Activated naive CD8-positive, alpha-beta T cell treated with anti-CD3 and anti-CD28 coated beads, Interleukin-2, amount 50 U/mL, for 24 hours (primary cell): ENCODE data around the gene CXCL6.

Experiments used
- ATAC-seq: fragments of 150-1000 bp; cut with Tn5 transposase; one replicate; pipeline ENCODE4 v1.10.0; 2021
- DNase-seq: peaks from one replicate; pipeline ENCODE4 v3.0.0; 2021
- H3K27ac Mint-ChIP-seq: one replicate; pipeline ENCODE4 v1.8.0; 2021; ENCODE audit warnings: mild to moderate bottlenecking, mixed read lengths
- H3K27me3 Mint-ChIP-seq: one replicate; pipeline ENCODE4 v1.8.0; 2021; ENCODE audit warnings: mixed read lengths
- H3K36me3 Mint-ChIP-seq: one replicate; pipeline ENCODE4 v1.8.0; 2021; ENCODE audit warnings: low read depth, mixed read lengths
- H3K4me1 Mint-ChIP-seq: one replicate; pipeline ENCODE4 v1.8.0; 2021; ENCODE audit warnings: mixed read lengths
- H3K4me3 Mint-ChIP-seq: one replicate; pipeline ENCODE4 v1.8.0; 2021; ENCODE audit warnings: mild to moderate bottlenecking, moderate library complexity, mixed read lengths
- H3K9me3 Mint-ChIP-seq: one replicate; pipeline ENCODE4 v1.8.0; 2021; ENCODE audit warnings: mixed read lengths

CXCL6 gene

GRCh38 chr4:73852771-73853170 lies 16.3 kb downstream of the CXCL6 start:
- H3K4me1 Mint-ChIP-seq = no peaks in the 10 kb centered on the region
- no peaks in the 10 kb centered on the region for H3K9me3 Mint-ChIP-seq
- DNase-seq = no peak
- ATAC-seq = no peak
- H3K36me3 Mint-ChIP-seq = no peaks in the 10 kb centered on the region
- peaks cover 3% of the 10 kb centered on the region for H3K27me3 Mint-ChIP-seq
- no peak overlapping the region for H3K27ac Mint-ChIP-seq
- H3K4me3 Mint-ChIP-seq = no peak overlapping the region

- peaks cover 3% of the 10 kb centered on the region for H3K27me3 Mint-ChIP-seq
- no peaks in the 10 kb centered on the region for H3K36me3 Mint-ChIP-seq
- DNase-seq (no peak), ATAC-seq (no peak)
- no peaks in the 10 kb centered on the region for H3K4me1 Mint-ChIP-seq
- H3K4me3 Mint-ChIP-seq = no peak within 1 kb of the TSS
- no peaks in the 10 kb centered on the region for H3K9me3 Mint-ChIP-seq
- H3K27ac Mint-ChIP-seq = no peak within 1 kb of the TSS
These were observed 16.8 kb downstream of the CXCL6 start, which contains the start of gene PF4V1 for GRCh38 chr4:73853246-73853704. Gene PF4V1, plus strand, starts transcription at chr4:73853296. Its CDS starts 67 bp downstream, at chr4:73853363.

- H3K36me3 Mint-ChIP-seq = no peaks in the 10 kb centered on the region
- H3K27me3 Mint-ChIP-seq = peaks cover 3% of the 10 kb centered on the region
- no peaks in the 10 kb centered on the region for H3K4me1 Mint-ChIP-seq
- no peak overlapping the region for H3K27ac Mint-ChIP-seq
- no peaks in the 10 kb centered on the region for H3K9me3 Mint-ChIP-seq
- H3K4me3 Mint-ChIP-seq = no peak overlapping the region
- ATAC-seq (no peak), DNase-seq (no peak)
These were observed 17.4 kb downstream of the CXCL6 start for GRCh38 chr4:73853718-73854473.

GRCh38 chr4:73855406-73855805 lies 18.9 kb downstream of the CXCL6 start:
- no peak overlapping the region for H3K27ac Mint-ChIP-seq
- H3K4me1 Mint-ChIP-seq = no peaks in the 10 kb centered on the region

GRCh38 chr4:73856518-73856917 lies 20.0 kb downstream of the CXCL6 start:
- no peak overlapping the region for H3K4me3 Mint-ChIP-seq
- DNase-seq (no peak), ATAC-seq (no peak)
- no peaks in the 10 kb centered on the region for H3K36me3 Mint-ChIP-seq
- no peak overlapping the region for H3K27ac Mint-ChIP-seq
- peaks cover 3% of the 10 kb centered on the region for H3K27me3 Mint-ChIP-seq
- H3K4me1 Mint-ChIP-seq = no peaks in the 10 kb centered on the region
- no peaks in the 10 kb centered on the region for H3K9me3 Mint-ChIP-seq

More at GRCh38 chr4:73855406-73855805, 18.9 kb downstream of the CXCL6 start:
- Mint-ChIP-seq H3K9me3 (no peaks in the 10 kb centered on the region), H3K36me3 (no peaks in the 10 kb centered on the region), H3K4me3 (no peak overlapping the region), H3K27me3 (peaks cover 3% of the 10 kb centered on the region)
- ATAC-seq (no peak), DNase-seq (no peak)

GRCh38 chr4:73859614-73860088 lies 23.2 kb downstream of the CXCL6 start:
- Mint-ChIP-seq H3K4me3 (no peak overlapping the region), H3K9me3 (no peaks in the 10 kb centered on the region), H3K27me3 (no peaks in the 10 kb centered on the region), H3K36me3 (no peaks in the 10 kb centered on the region), H3K27ac (no peak overlapping the region), H3K4me1 (no peaks in the 10 kb centered on the region)
- ATAC-seq (no peak), DNase-seq (no peak)

- H3K27me3 Mint-ChIP-seq = no peaks in the 10 kb centered on the region
- no peak for ATAC-seq
- no peak overlapping the region for H3K4me3 Mint-ChIP-seq
- no peak overlapping the region for H3K27ac Mint-ChIP-seq
- H3K9me3 Mint-ChIP-seq = no peaks in the 10 kb centered on the region
- H3K36me3 Mint-ChIP-seq = no peaks in the 10 kb centered on the region
- no peak for DNase-seq
- no peaks in the 10 kb centered on the region for H3K4me1 Mint-ChIP-seq
These were observed 23.7 kb downstream of the CXCL6 start for GRCh38 chr4:73860181-73860580.

- ATAC-seq = no peak
These were observed 24.4 kb downstream of the CXCL6 start for GRCh38 chr4:73860917-73861316.

GRCh38 chr4:73862322-73862721 lies 25.8 kb downstream of the CXCL6 start:
- no peak overlapping the region for H3K4me3 Mint-ChIP-seq
- no peaks in the 10 kb centered on the region for H3K27me3 Mint-ChIP-seq
- no peak for DNase-seq
- no peaks in the 10 kb centered on the region for H3K9me3 Mint-ChIP-seq
- no peak for ATAC-seq
- no peak overlapping the region for H3K27ac Mint-ChIP-seq
- H3K4me1 Mint-ChIP-seq = no peaks in the 10 kb centered on the region
- no peaks in the 10 kb centered on the region for H3K36me3 Mint-ChIP-seq

More at GRCh38 chr4:73860917-73861316, 24.4 kb downstream of the CXCL6 start:
- no peaks in the 10 kb centered on the region for H3K36me3 Mint-ChIP-seq
- no peak for DNase-seq
- H3K27ac Mint-ChIP-seq = no peak overlapping the region
- no peaks in the 10 kb centered on the region for H3K27me3 Mint-ChIP-seq
- no peak overlapping the region for H3K4me3 Mint-ChIP-seq
- H3K9me3 Mint-ChIP-seq = no peaks in the 10 kb centered on the region
- no peaks in the 10 kb centered on the region for H3K4me1 Mint-ChIP-seq

- Mint-ChIP-seq H3K27ac (no peak overlapping the region), H3K36me3 (no peaks in the 10 kb centered on the region), H3K27me3 (peaks cover 13% of the 10 kb centered on the region), H3K4me1 (peaks cover 1% of the 10 kb centered on the region), H3K9me3 (no peaks in the 10 kb centered on the region), H3K4me3 (no peak overlapping the region)
- ATAC-seq (no peak), DNase-seq (no peak)
These were observed 27.9 kb downstream of the CXCL6 start for GRCh38 chr4:73864365-73864764.

GRCh38 chr4:73864961-73865360 lies 28.5 kb downstream of the CXCL6 start:
- Mint-ChIP-seq H3K36me3 (no peaks in the 10 kb centered on the region), H3K9me3 (no peaks in the 10 kb centered on the region), H3K27me3 (peaks cover 19% of the 10 kb centered on the region), H3K4me3 (no peak overlapping the region), H3K4me1 (peaks cover 1% of the 10 kb centered on the region), H3K27ac (no peak overlapping the region)
- no peak for DNase-seq
- ATAC-seq = no peak

GRCh38 chr4:73865431-73866096 lies 29.1 kb downstream of the CXCL6 start:
- no peak for DNase-seq
- no peak for ATAC-seq
- H3K36me3 Mint-ChIP-seq = no peaks in the 10 kb centered on the region
- H3K9me3 Mint-ChIP-seq = no peaks in the 10 kb centered on the region
- H3K4me1 Mint-ChIP-seq = peaks cover 1% of the 10 kb centered on the region
- H3K27ac Mint-ChIP-seq = no peak overlapping the region
- peaks cover 24% of the 10 kb centered on the region for H3K27me3 Mint-ChIP-seq
- H3K4me3 Mint-ChIP-seq = no peak overlapping the region

GRCh38 chr4:73866246-73866645 lies 29.8 kb downstream of the CXCL6 start:
- peaks cover 24% of the 10 kb centered on the region for H3K27me3 Mint-ChIP-seq
- H3K36me3 Mint-ChIP-seq = no peaks in the 10 kb centered on the region
- DNase-seq = no peak
- H3K4me3 Mint-ChIP-seq = no peak overlapping the region
- ATAC-seq = no peak
- peaks cover 1% of the 10 kb centered on the region for H3K4me1 Mint-ChIP-seq
- H3K9me3 Mint-ChIP-seq = no peaks in the 10 kb centered on the region
- no peak overlapping the region for H3K27ac Mint-ChIP-seq

GRCh38 chr4:73867783-73868182 lies 31.3 kb downstream of the CXCL6 start:
- no peak overlapping the region for H3K4me3 Mint-ChIP-seq
- H3K9me3 Mint-ChIP-seq = no peaks in the 10 kb centered on the region
- H3K27ac Mint-ChIP-seq = no peak overlapping the region
- ATAC-seq = no peak
- no peaks in the 10 kb centered on the region for H3K36me3 Mint-ChIP-seq
- no peak for DNase-seq
- peaks cover 24% of the 10 kb centered on the region for H3K27me3 Mint-ChIP-seq
- H3K4me1 Mint-ChIP-seq = peaks cover 1% of the 10 kb centered on the region
